Measurements from ENCODE around the gene OAF. TPM values are rescaled to one million over a fixed set of nuclear protein-coding genes. Genes with fewer than 3 reads are reported as not detected.
"Not testable (repeated sequence)": the region's sequence is repeated elsewhere in the genome, so short reads cannot be mapped to it uniquely, and the experiment has no call there.

The OAF gene
- total RNA-seq, 2 donors from 2014 or later, result 26.3 to 45.1 TPM

- ATAC-seq (ENCODE audit: insufficient number of reproducible peaks, low FRiP score, low read depth) (no peak), DNase-seq (ENCODE audit: low spot score) (no peak)
- no peaks in the 10 kb centered on the region for H3K9me3 ChIP-seq
- no peaks in the 10 kb centered on the region for H3K36me3 ChIP-seq
- H3K4me3 ChIP-seq, result no peak overlapping the region
- H3K27me3 ChIP-seq (replicated peaks; ENCODE audit: insufficient read depth), result no peaks in the 10 kb centered on the region
- H3K27ac ChIP-seq, result no peak overlapping the region
- no peak for TF ChIP-seq CTCF (IDR thresholded peaks at IDR 0.05)
- no peaks in the 10 kb centered on the region for H3K4me1 ChIP-seq (ENCODE audit: control insufficient read depth in 1 of 2, low read depth in 2 of 2)
These were observed 59.6 kb downstream of the OAF start for GRCh38 chr11:120270386-120270785.

DNA sequence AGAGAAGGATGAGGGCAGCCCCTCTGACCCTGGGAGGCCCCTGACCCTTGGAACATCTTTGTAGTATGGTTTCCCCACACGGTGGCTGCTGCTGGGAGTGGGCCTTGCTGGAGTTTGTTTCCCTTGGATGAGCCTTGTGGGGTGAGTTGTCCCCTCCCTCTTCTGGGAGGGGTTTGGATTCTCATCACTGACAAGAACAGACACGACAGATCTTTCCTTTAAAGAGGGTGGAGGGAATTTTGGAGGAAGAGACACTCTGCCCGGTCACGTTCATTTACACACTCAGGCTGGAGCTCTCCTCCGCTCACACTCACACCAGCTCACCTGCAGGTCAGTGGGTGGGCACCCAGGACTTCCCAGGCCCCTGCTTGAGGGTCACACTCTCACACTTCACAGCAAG lies 60.8 kb downstream of the OAF start:
- ATAC-seq (ENCODE audit: insufficient number of reproducible peaks, low FRiP score, low read depth) (no peak), DNase-seq (ENCODE audit: low spot score) (no peak)
- Histone ChIP-seq H3K27ac (no peak overlapping the region), H3K4me1 (ENCODE audit: control insufficient read depth in 1 of 2, low read depth in 2 of 2) (no peaks in the 10 kb centered on the region), H3K27me3 (replicated peaks; ENCODE audit: insufficient read depth) (no peaks in the 10 kb centered on the region), H3K4me3 (no peak overlapping the region), H3K36me3 (no peaks in the 10 kb centered on the region), H3K9me3 (no peaks in the 10 kb centered on the region)
- no peak for TF ChIP-seq CTCF (IDR thresholded peaks at IDR 0.05)

- TF ChIP-seq CTCF (IDR thresholded peaks at IDR 0.05), result no peak
- ATAC-seq (ENCODE audit: insufficient number of reproducible peaks, low FRiP score, low read depth) (no peak), DNase-seq (ENCODE audit: low spot score) (no peak)
- no peak overlapping the region for H3K4me3 ChIP-seq
- H3K27ac ChIP-seq, result no peak overlapping the region
- no peaks in the 10 kb centered on the region for H3K4me1 ChIP-seq (ENCODE audit: control insufficient read depth in 1 of 2, low read depth in 2 of 2)
- H3K36me3 ChIP-seq, result no peaks in the 10 kb centered on the region
- no peaks in the 10 kb centered on the region for H3K9me3 ChIP-seq
- H3K27me3 ChIP-seq (replicated peaks; ENCODE audit: insufficient read depth), result no peaks in the 10 kb centered on the region
These were observed 61.5 kb downstream of the OAF start for GRCh38 chr11:120272303-120272702.

DNA sequence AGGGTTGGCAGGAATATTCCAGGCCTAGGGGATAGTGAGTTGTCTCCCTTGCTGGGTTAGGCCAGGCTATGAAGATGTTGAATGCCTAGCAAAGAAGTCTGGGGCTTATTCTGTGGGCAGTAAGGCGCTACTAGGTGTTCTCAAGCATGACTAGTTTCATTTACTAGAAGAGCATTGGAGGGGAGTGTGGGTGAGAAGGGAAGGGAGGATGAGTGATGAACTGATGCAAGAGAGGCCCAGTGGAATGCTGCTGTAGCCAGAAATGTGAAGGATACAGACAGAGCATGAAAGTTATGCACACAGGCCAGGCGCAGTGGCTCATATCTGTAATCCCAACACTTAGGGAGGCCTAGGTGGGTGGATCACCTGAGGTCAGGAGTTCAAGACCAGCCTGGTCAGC lies 62.6 kb downstream of the OAF start:
- H3K27me3 ChIP-seq (replicated peaks; ENCODE audit: insufficient read depth), result no peaks in the 10 kb centered on the region
- ATAC-seq (ENCODE audit: insufficient number of reproducible peaks, low FRiP score, low read depth), result no peak
- H3K27ac ChIP-seq, result no peak overlapping the region
- TF ChIP-seq CTCF (IDR thresholded peaks at IDR 0.05), result no peak
- no peak overlapping the region for H3K4me3 ChIP-seq
- H3K4me1 ChIP-seq (ENCODE audit: control insufficient read depth in 1 of 2, low read depth in 2 of 2), result no peaks in the 10 kb centered on the region
- H3K36me3 ChIP-seq, result no peaks in the 10 kb centered on the region
- no peak for DNase-seq (ENCODE audit: low spot score)
- no peaks in the 10 kb centered on the region for H3K9me3 ChIP-seq

DNA sequence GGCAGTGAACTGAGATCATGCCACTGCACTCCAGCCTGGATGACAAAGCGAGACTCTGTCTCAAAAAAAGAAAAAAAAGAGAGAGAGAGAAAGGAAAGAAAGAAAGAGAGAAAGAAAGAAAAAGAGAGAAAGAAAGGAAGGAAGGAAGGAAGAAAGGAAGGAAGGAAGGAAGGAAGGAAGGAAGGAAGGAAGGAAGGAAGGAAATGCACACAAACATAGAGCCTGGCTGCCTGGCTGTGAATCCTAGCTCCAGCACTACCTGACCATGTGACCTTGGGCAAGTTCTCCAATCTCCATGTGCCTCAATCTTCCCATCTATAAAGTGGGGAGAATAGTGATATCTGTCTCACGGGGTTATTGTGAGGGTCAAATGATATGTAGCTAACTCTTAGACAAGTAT lies 63.1 kb downstream of the OAF start:
- not testable (repeated sequence) for H3K4me3 ChIP-seq; DNase-seq (ENCODE audit: low spot score); H3K9me3 ChIP-seq; H3K4me1 ChIP-seq (ENCODE audit: control insufficient read depth in 1 of 2, low read depth in 2 of 2); H3K27ac ChIP-seq; ATAC-seq (ENCODE audit: insufficient number of reproducible peaks, low FRiP score, low read depth); H3K36me3 ChIP-seq; H3K27me3 ChIP-seq (replicated peaks; ENCODE audit: insufficient read depth)

DNA sequence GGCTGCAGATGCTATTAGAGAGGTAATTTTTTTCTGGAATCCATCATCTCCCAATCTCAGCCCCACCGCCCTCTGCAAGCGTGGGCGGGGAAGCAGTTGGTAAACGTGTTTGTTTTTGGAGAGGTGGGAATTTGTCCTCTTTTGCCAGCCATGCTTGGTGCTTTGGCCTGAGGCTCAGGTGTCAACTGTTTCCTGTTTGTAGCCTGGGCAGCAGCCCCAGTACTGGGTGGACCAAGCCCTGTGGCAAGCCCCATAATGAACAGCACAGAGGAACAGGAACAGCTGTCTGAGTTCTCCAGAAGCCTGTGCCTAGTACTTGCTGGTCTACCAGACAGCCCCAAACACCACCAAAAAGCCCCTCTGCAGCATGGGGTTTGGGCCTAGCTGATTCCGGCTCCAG lies 68.7 kb downstream of the OAF start:
- H3K36me3 ChIP-seq, result no peaks in the 10 kb centered on the region

More for the DNA sequence above, 68.7 kb downstream of the OAF start:
- H3K27ac ChIP-seq, result no peak overlapping the region
- H3K4me3 ChIP-seq, result no peak overlapping the region
- no peak for TF ChIP-seq CTCF (IDR thresholded peaks at IDR 0.05)
- H3K4me1 ChIP-seq (ENCODE audit: control insufficient read depth in 1 of 2, low read depth in 2 of 2), result no peaks in the 10 kb centered on the region
- no peak for DNase-seq (ENCODE audit: low spot score)
- no peak for ATAC-seq (ENCODE audit: insufficient number of reproducible peaks, low FRiP score, low read depth)
- H3K9me3 ChIP-seq, result no peaks in the 10 kb centered on the region
- H3K27me3 ChIP-seq (replicated peaks; ENCODE audit: insufficient read depth), result no peaks in the 10 kb centered on the region
